Adrenal gland (tissue), 12 donors: Measurements from ENCODE around the gene KAZN. TPM values are rescaled to one million over a fixed set of nuclear protein-coding genes. Genes with fewer than 3 reads are reported as not detected.

ENCODE experiments used
- DNase-seq, 7 donors: peaks; one replicate each; pipeline ENCODE4 v3.0.0-alpha.2; 2019 to 2020
- H3K27ac ChIP-seq, 5 donors: fragments of 200-600 bp; sonication (generic) in 4 of 5; 1 replicate in 3 of 5; 2 replicates in 2 of 5; pipeline versions ENCODE4 v1.5.1 to v1.8.0; 2016 to 2020; ENCODE audit warnings: mild to moderate bottlenecking in 1 of 5
- H3K27me3 ChIP-seq: fragments of 200-600 bp; 2 replicates; pipeline ENCODE4 v1.8.0; 2021
- H3K36me3 ChIP-seq, 2 donors: fragments of 200-600 bp; replicated peaks in 1 of 2; 1 replicate in 1 of 2; 2 replicates in 1 of 2; pipeline versions ENCODE4 v1.5.1 to v1.8.0; 2018 to 2022
- H3K4me1 ChIP-seq, 2 donors: fragments of 200-600 bp; replicated peaks in 1 of 2; 1 replicate in 1 of 2; 2 replicates in 1 of 2; pipeline versions ENCODE4 v1.5.1 to v1.8.0; 2018 to 2021
- H3K4me3 ChIP-seq, 4 donors: fragments of 200-600 bp; sonication (generic) in 3 of 4; one replicate each; pipeline ENCODE4 v1.5.1; 2016 to 2018
- H3K9me3 ChIP-seq, 3 donors: fragments of 200-600 bp; sonication (generic) in 1 of 3; replicated peaks in 1 of 3; 1 replicate in 2 of 3; 2 replicates in 1 of 3; pipeline versions ENCODE4 v1.5.1 to v1.8.0; 2016 to 2021
- CTCF ChIP-seq, 6 experiments: fragments of 450-650 bp in 4 of 6; fragments of 200-600 bp in 2 of 6; sonication (generic) in 1 of 6; IDR thresholded peaks; 1 replicate in 5 of 6; 2 replicates in 1 of 6; pipeline versions ENCODE4 v1.5.1 to v1.8.0; 2016 to 2021; ENCODE audit warnings: antibody characterized with exemption in 6 of 6, mild to moderate bottlenecking in 2 of 6, moderate library complexity in 1 of 6
- POLR2A ChIP-seq, 2 donors: fragments of 450-650 bp; IDR thresholded peaks; one replicate each; pipeline ENCODE4 v1.6.1; 2017; ENCODE audit warnings: antibody characterized with exemption in 2 of 2, mild to moderate bottlenecking in 2 of 2, moderate library complexity in 1 of 2
- WGBS, 4 donors: extraction: QIAGEN DNeasy Blood & Tissue Kit in 2 of 4; methylation state at CpG; one replicate each; pipeline versions ENCODE4 v1.1.5 to v1.1.7; 2013 to 2017; 5-methylcytosine and 5-hydroxymethylcytosine counted together
- intact Hi-C, 2 donors: fragments of 100-400 bp; cut with DNase I; formaldehyde crosslinking; loops; one replicate each; pipeline versions ENCODE4 v1.14.1 to v1.15.0; 2022 to 2023
- polyA plus RNA-seq, 3 donors: library from polyadenylated mRNA; stranded (reverse); fragments of 200-250 nt in 2 of 3; fragments of 350-450 nt in 1 of 3; fragmentation: Illumina TruSeq in 1 of 3; extraction: RNeasy Lipid Tissue Mini Kit (QIAGEN cat#74804) in 1 of 3; gene quantifications; one replicate each; pipeline ENCODE4 v1.2.3, GENCODE V29; 2013 to 2014
- total RNA-seq, 9 donors: library from RNA; depleted of rRNA in 4 of 9; stranded (reverse); fragments of >200 nt in 4 of 9; fragments of 120-200 nt in 1 of 9; fragmentation: NEBNext Ultra II Directional in 1 of 9; extraction: Animal tissue kit (Norgen Biotek cat#: 25700) in 1 of 9; gene quantifications; one replicate each; pipeline versions ENCODE4 v1.1.0 to v1.2.4, GENCODE V29; 2013 to 2023
- donor health status: healthy with polysubstance abuse.
- donor health status: Bipolar disorder and iron deficiency.
- donor health status: DM: yes; HTN: yes; CAD: no.
- donor health status: DM: no; HTN: no; CAD: no.
- donor health status: DM: no; HTN: no; CAD: no.
- donor health status: DM: yes; HTN: yes; CAD: no.

The KAZN gene
- total and polyA plus RNA-seq, 12 donors, result 5.9 to 63.4 (median 29.5) TPM

- Histone ChIP-seq H3K4me3 (no peak overlapping the region), H3K9me3 (no peaks in the 10 kb centered on the region), H3K36me3 (no peaks in the 10 kb centered on the region), H3K4me1 (no peaks in the 10 kb centered on the region), H3K27me3 (no peaks in the 10 kb centered on the region), H3K27ac (no peak overlapping the region)
- no peak for DNase-seq
- TF ChIP-seq CTCF (IDR thresholded peaks at IDR 0.05) (no peak), POLR2A (IDR thresholded peaks at IDR 0.05) (no peak)
- intact Hi-C loops, result loop anchor here in 1 of 2 donors (10.0 kb wide), 1 partner anchor 335 kb away; no protein-coding TSS in a partner anchor
- WGBS, 4 donors, result 87 to 90% (median 89%) methylated on average over 12 of the region's 12 CpGs
These were observed 171.2 kb downstream of the KAZN start for GRCh38 chr1:14769486-14770274.

DNA sequence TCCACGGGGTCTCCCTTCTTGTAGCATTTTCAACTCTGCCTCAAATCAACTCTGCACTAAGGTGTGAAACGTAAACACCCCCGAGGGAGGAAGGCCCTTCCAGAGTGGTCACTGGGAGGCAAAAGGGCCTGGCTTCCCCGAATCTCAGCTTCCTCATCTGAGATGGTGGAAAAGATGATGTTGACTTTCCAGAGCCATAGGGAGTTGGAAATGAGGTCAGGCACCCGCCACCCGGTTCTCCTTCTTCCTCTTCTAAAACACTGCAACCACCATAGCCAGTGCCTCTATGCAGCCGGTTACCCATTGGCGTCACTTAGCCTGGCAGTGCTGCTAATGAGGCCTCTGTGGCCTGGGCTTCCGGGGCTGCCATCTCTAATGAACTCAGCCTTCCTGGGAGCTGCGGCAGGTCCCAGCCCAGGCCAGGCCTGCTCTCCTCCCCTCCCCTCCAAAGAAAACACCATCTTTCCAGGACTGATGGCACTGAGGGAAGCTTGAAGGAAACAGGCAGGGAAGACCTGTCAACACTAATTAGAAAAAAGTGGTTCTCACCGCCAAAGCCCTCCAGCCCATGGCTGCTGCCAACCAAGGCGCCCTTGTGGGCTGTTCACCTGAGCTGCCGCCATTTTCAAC lies 175.0 kb downstream of the KAZN start:
- no peak for DNase-seq
- Histone ChIP-seq H3K9me3 (no peaks in the 10 kb centered on the region), H3K36me3 (no peaks in the 10 kb centered on the region), H3K27me3 (no peaks in the 10 kb centered on the region), H3K4me3 (no peak overlapping the region), H3K4me1 (no peaks in the 10 kb centered on the region), H3K27ac (no peak overlapping the region)
- no peak for TF ChIP-seq CTCF (IDR thresholded peaks at IDR 0.05)
- TF ChIP-seq POLR2A (IDR thresholded peaks at IDR 0.05), result no peak
- WGBS, 4 donors, result 86 to 99% (median 91%) methylated on average over 13 of the region's 13 CpGs
- intact Hi-C loops, result loop anchor here in 1 of 2 donors (10.0 kb wide), 1 partner anchor 331 kb away; no protein-coding TSS in a partner anchor

- 84 to 95% (median 86%) methylated on average over 5 of the region's 5 CpGs for WGBS, 4 donors
- TF ChIP-seq POLR2A (IDR thresholded peaks at IDR 0.05) (no peak), CTCF (IDR thresholded peaks at IDR 0.05) (no peak)
These were observed 175.7 kb downstream of the KAZN start for GRCh38 chr1:14774225-14774624.

GRCh38 chr1:14774988-14775387 lies 176.5 kb downstream of the KAZN start:
- 81 to 91% (median 84%) methylated on average over 3 to 4 of the region's 4 CpGs for WGBS, 4 donors

More at GRCh38 chr1:14774225-14774624, 175.7 kb downstream of the KAZN start:
- no peak overlapping the region for H3K27ac ChIP-seq
- H3K4me3 ChIP-seq, result no peak overlapping the region
- no peaks in the 10 kb centered on the region for H3K9me3 ChIP-seq
- no peaks in the 10 kb centered on the region for H3K27me3 ChIP-seq
- intact Hi-C loops, result loop anchor here in 1 of 2 donors (10.0 kb wide), 1 partner anchor 331 kb away; no protein-coding TSS in a partner anchor
- no peaks in the 10 kb centered on the region for H3K36me3 ChIP-seq
- no peaks in the 10 kb centered on the region for H3K4me1 ChIP-seq
- no peak for DNase-seq

More at GRCh38 chr1:14774988-14775387, 176.5 kb downstream of the KAZN start:
- H3K4me3 ChIP-seq, result no peak overlapping the region
- no peaks in the 10 kb centered on the region for H3K9me3 ChIP-seq
- H3K36me3 ChIP-seq, result no peaks in the 10 kb centered on the region
- H3K27me3 ChIP-seq, result no peaks in the 10 kb centered on the region
- intact Hi-C loops, result loop anchor here in 1 of 2 donors (5.0 to 10.0 kb wide), 2 partner anchors 272 to 330 kb away; no protein-coding TSS in a partner anchor
- no peak for DNase-seq
- no peak for TF ChIP-seq POLR2A (IDR thresholded peaks at IDR 0.05)
- TF ChIP-seq CTCF (IDR thresholded peaks at IDR 0.05), result no peak
- no peak overlapping the region for H3K27ac ChIP-seq
- H3K4me1 ChIP-seq, result no peaks in the 10 kb centered on the region
